Measurements from ENCODE around the gene ADRA1B. TPM values are rescaled to one million over a fixed set of nuclear protein-coding genes. Genes with fewer than 3 reads are reported as not detected.
"Not testable (repeated sequence)": the region's sequence is repeated elsewhere in the genome, so short reads cannot be mapped to it uniquely, and the experiment has no call there.

ADRA1B gene
- total RNA-seq, 1 donor: not detected

DNA sequence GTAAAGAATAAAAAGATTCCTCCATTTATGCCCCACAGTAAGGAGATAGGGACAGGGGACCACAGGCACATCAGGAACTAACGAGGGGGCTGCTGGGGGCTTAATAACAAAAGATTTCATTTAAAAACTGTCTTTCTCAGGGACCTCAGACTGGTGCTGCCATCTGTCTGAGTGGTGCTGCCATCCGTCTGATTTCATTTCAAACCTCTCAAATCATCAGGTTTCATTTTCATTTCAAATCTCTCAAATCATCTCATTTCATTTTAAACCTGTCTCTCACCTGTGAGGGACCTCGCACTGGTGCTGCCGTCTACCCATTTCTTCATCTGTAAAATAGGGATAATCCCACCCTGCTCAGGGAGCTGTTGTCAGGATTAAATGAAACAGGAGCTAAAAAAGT, 45.9 kb downstream of the ADRA1B start:
- H3K9me3 ChIP-seq (ENCODE audit: low read depth, low read length): no peaks in the 10 kb centered on the region
- no peaks in the 10 kb centered on the region for H3K4me1 ChIP-seq (ENCODE audit: insufficient read depth, low read length)
- H3K4me3 ChIP-seq (ENCODE audit: low read length): no peak overlapping the region
- H3K27me3 ChIP-seq (ENCODE audit: insufficient read depth, low read length): peaks cover 11% of the 10 kb centered on the region

DNA sequence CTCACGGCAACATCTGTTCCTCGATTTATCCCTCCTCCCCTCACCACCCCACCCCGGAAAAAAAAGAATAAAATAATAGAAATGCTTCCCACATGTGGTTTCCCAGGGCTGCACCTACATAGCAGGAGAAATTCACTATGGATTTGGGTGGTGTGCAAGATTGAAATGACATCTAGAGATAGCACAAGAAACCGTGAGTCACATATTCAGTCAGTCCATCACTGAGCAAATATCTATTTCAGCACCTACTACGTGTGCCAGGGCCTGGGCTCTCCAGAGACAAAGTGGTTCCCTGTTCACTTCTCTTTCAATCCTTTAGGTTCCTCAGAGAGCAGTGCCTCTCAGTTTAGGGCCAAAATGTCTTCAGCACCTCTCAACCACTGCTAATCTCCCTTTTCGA, 47.7 kb downstream of the ADRA1B start:
- H3K4me1 ChIP-seq (ENCODE audit: insufficient read depth, low read length): no peaks in the 10 kb centered on the region
- no peak overlapping the region for H3K4me3 ChIP-seq (ENCODE audit: low read length)
- no peaks in the 10 kb centered on the region for H3K9me3 ChIP-seq (ENCODE audit: low read depth, low read length)
- H3K27me3 ChIP-seq (ENCODE audit: insufficient read depth, low read length): peaks cover 20% of the 10 kb centered on the region

GRCh38 chr5:159965031-159965837, 49.0 kb downstream of the ADRA1B start:
- Histone ChIP-seq H3K9me3 (ENCODE audit: low read depth, low read length) (no peaks in the 10 kb centered on the region), H3K27me3 (ENCODE audit: insufficient read depth, low read length) (peaks cover 28% of the 10 kb centered on the region), H3K4me1 (ENCODE audit: insufficient read depth, low read length) (no peaks in the 10 kb centered on the region), H3K4me3 (ENCODE audit: low read length) (no peak overlapping the region)

- not testable (repeated sequence) for H3K4me3 ChIP-seq (ENCODE audit: low read length); H3K4me1 ChIP-seq (ENCODE audit: insufficient read depth, low read length); H3K9me3 ChIP-seq (ENCODE audit: low read depth, low read length)
- peaks cover 33% of the 10 kb centered on the region for H3K27me3 ChIP-seq (ENCODE audit: insufficient read depth, low read length)
These were observed 49.5 kb downstream of the ADRA1B start for GRCh38 chr5:159965838-159966128.

GRCh38 chr5:159969966-159970365, 53.7 kb downstream of the ADRA1B start:
- H3K4me3 ChIP-seq (ENCODE audit: low read length): no peak overlapping the region
- H3K27me3 ChIP-seq (ENCODE audit: insufficient read depth, low read length): peaks cover 63% of the 10 kb centered on the region
- no peaks in the 10 kb centered on the region for H3K4me1 ChIP-seq (ENCODE audit: insufficient read depth, low read length)
- H3K9me3 ChIP-seq (ENCODE audit: low read depth, low read length): no peaks in the 10 kb centered on the region

GRCh38 chr5:159971038-159971437, 54.8 kb downstream of the ADRA1B start:
- Histone ChIP-seq H3K9me3 (ENCODE audit: low read depth, low read length) (no peaks in the 10 kb centered on the region), H3K4me1 (ENCODE audit: insufficient read depth, low read length) (no peaks in the 10 kb centered on the region), H3K4me3 (ENCODE audit: low read length) (no peak overlapping the region), H3K27me3 (ENCODE audit: insufficient read depth, low read length) (peaks cover 68% of the 10 kb centered on the region)

DNA sequence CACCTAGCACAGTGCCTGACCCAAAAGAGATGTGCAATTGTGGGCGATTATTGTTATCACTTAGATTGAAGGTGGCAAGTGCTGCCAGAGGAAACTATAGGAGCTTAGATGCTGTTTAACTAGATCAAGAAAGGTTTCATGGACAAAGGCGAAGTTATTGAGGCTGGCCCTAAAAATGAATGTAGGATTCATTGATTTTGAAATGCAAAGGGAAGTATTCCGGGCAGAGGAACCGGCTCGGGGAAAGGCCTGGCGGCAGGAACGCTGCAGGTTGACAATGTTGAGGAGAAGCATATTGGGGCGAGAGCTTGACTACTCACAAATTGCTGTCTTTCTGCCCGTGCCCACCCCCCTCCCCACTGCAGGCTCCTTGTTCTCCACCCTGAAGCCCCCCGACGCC, 55.2 kb downstream of the ADRA1B start:
- Histone ChIP-seq H3K4me3 (ENCODE audit: low read length) (no peak overlapping the region), H3K4me1 (ENCODE audit: insufficient read depth, low read length) (no peaks in the 10 kb centered on the region), H3K27me3 (ENCODE audit: insufficient read depth, low read length) (peaks cover 63% of the 10 kb centered on the region), H3K9me3 (ENCODE audit: low read depth, low read length) (no peaks in the 10 kb centered on the region)

DNA sequence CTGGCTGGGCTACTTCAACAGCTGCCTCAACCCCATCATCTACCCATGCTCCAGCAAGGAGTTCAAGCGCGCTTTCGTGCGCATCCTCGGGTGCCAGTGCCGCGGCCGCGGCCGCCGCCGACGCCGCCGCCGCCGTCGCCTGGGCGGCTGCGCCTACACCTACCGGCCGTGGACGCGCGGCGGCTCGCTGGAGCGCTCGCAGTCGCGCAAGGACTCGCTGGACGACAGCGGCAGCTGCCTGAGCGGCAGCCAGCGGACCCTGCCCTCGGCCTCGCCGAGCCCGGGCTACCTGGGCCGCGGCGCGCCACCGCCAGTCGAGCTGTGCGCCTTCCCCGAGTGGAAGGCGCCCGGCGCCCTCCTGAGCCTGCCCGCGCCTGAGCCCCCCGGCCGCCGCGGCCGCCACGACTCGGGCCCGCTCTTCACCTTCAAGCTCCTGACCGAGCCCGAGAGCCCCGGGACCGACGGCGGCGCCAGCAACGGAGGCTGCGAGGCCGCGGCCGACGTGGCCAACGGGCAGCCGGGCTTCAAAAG, 55.7 kb downstream of the ADRA1B start:
- no peaks in the 10 kb centered on the region for H3K9me3 ChIP-seq (ENCODE audit: low read depth, low read length)
- no peaks in the 10 kb centered on the region for H3K4me1 ChIP-seq (ENCODE audit: insufficient read depth, low read length)
- H3K27me3 ChIP-seq (ENCODE audit: insufficient read depth, low read length): peaks cover 60% of the 10 kb centered on the region
- no peak overlapping the region for H3K4me3 ChIP-seq (ENCODE audit: low read length)

DNA sequence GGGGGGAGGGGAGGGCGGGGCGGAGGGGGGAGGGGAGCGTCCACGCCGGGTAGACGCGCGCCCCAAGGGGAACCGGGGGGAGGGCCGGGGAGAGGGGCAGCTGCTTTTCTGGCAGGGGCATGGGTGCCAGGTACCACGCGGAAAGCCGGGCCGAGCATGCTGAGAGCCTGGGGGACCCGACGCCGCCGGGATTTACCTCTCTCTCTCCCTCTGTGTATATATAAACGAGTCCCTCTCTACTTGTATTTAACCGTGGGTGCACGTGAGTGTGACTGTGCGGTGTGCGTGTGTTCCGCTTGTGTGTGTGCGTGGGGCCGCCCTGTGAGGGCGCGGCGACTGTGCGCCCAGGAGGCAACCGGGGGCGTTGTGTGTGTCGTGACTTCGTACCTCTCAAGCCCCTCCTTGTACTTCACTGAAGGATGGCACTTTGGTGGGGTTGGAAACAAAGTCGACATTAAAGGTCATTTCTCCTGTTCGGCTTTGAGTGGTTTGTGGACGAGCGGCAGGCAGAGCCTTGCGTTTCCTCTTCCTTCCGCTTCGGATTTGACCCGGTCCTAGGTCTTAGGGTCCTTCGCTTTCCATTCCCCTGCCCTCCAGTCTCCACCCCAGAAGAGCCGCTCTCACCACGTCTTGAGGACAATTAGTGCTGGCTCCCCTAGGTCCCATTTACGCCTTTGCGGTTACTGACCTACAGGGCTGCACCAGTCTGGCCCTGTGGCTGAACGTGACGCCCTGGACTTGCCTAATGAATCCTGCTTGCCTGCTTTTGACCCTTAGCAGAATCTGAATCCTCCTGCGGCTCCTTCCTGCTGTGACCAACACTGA, 56.5 kb downstream of the ADRA1B start:
- Histone ChIP-seq H3K27me3 (ENCODE audit: insufficient read depth, low read length) (peaks cover 56% of the 10 kb centered on the region), H3K4me1 (ENCODE audit: insufficient read depth, low read length) (no peaks in the 10 kb centered on the region), H3K4me3 (ENCODE audit: low read length) (no peak overlapping the region)

GRCh38 chr5:159975462-159976019, 59.3 kb downstream of the ADRA1B start:
- Histone ChIP-seq H3K4me1 (ENCODE audit: insufficient read depth, low read length) (no peaks in the 10 kb centered on the region), H3K4me3 (ENCODE audit: low read length) (no peak overlapping the region), H3K9me3 (ENCODE audit: low read depth, low read length) (no peaks in the 10 kb centered on the region), H3K27me3 (ENCODE audit: insufficient read depth, low read length) (peaks cover 42% of the 10 kb centered on the region)

More for the DNA sequence above, 56.5 kb downstream of the ADRA1B start:
- no peaks in the 10 kb centered on the region for H3K9me3 ChIP-seq (ENCODE audit: low read depth, low read length)

- Histone ChIP-seq H3K4me1 (ENCODE audit: insufficient read depth, low read length) (no peaks in the 10 kb centered on the region), H3K9me3 (ENCODE audit: low read depth, low read length) (no peaks in the 10 kb centered on the region), H3K4me3 (ENCODE audit: low read length) (no peak overlapping the region), H3K27me3 (ENCODE audit: insufficient read depth, low read length) (peaks cover 30% of the 10 kb centered on the region)
These were observed 60.6 kb downstream of the ADRA1B start for GRCh38 chr5:159976921-159977320.

DNA sequence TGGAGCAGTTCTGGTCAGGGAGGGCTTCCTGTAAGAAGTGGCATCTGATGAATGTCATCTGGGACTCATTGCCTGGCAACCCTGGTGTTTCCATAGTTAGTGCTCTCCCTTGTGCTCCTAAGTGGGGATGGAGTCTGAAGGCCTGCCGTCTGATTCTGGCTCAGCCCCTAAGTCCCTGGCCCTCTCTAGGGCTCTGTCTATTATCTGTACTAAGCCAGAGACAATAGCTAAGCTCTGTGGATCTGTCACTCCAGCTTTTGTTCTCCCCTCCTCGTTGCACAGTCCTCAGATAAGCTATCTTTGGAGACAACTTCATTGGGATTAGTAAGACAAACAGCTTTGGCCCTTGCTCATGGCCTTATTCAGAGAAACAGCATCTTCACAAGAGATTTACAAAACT, 62.1 kb downstream of the ADRA1B start:
- H3K4me3 ChIP-seq (ENCODE audit: low read length): no peak overlapping the region
- H3K4me1 ChIP-seq (ENCODE audit: insufficient read depth, low read length): no peaks in the 10 kb centered on the region
- no peaks in the 10 kb centered on the region for H3K9me3 ChIP-seq (ENCODE audit: low read depth, low read length)
- H3K27me3 ChIP-seq (ENCODE audit: insufficient read depth, low read length): peaks cover 21% of the 10 kb centered on the region

GRCh38 chr5:159982421-159983173, 66.3 kb downstream of the ADRA1B start:
- Histone ChIP-seq H3K27me3 (ENCODE audit: insufficient read depth, low read length) (peaks cover 18% of the 10 kb centered on the region), H3K4me1 (ENCODE audit: insufficient read depth, low read length) (peaks cover 9% of the 10 kb centered on the region), H3K4me3 (ENCODE audit: low read length) (no peak overlapping the region), H3K9me3 (ENCODE audit: low read depth, low read length) (no peaks in the 10 kb centered on the region)

DNA sequence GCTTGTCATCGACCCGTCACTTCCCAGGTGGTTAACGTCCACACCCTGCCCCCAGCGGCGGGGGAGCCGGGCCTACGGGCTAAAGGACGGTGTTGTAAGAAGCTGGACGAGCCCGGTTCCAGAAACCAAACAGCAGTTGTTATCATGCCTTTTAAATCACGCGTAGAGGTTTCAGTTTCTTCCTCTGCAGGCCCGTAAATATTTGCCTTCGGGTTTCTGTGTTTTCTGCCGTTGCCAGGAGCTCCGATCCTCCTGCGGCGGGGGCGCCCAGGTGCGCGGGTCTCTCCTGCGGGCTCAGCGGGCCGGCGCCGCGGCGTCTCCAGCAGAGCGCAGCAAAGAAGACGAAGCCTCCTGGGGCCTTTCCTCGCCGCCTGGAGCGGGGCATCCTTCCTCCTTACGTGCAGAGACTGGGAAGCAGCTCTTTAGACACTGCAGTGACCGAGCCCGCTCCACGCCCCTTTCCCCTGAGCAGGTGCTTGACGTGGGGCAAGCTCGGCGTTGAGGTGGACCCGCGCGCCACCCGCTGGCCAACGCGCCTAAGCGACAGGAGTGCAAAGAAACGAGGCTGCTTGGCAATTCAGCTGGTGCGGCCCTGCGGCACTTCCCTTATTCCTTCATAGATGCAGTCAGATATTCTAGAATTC, 70.9 kb downstream of the ADRA1B start:
- peak overlapping the region; percentile 22 for H3K4me3 ChIP-seq (ENCODE audit: low read length)
- H3K27me3 ChIP-seq (ENCODE audit: insufficient read depth, low read length): peaks cover 33% of the 10 kb centered on the region
- peaks cover 10% of the 10 kb centered on the region for H3K4me1 ChIP-seq (ENCODE audit: insufficient read depth, low read length)
- H3K9me3 ChIP-seq (ENCODE audit: low read depth, low read length): no peaks in the 10 kb centered on the region
